Inflammatory macrophage treated with lipopolysaccharide for 1 hour (primary cell): ENCODE results near the gene SNAPC2.

Experiments used
- DNase-seq, 2 donors: peaks; one replicate each; pipeline ENCODE4 v3.0.0-alpha.2; 2020 to 2022

SNAPC2 gene

DNA sequence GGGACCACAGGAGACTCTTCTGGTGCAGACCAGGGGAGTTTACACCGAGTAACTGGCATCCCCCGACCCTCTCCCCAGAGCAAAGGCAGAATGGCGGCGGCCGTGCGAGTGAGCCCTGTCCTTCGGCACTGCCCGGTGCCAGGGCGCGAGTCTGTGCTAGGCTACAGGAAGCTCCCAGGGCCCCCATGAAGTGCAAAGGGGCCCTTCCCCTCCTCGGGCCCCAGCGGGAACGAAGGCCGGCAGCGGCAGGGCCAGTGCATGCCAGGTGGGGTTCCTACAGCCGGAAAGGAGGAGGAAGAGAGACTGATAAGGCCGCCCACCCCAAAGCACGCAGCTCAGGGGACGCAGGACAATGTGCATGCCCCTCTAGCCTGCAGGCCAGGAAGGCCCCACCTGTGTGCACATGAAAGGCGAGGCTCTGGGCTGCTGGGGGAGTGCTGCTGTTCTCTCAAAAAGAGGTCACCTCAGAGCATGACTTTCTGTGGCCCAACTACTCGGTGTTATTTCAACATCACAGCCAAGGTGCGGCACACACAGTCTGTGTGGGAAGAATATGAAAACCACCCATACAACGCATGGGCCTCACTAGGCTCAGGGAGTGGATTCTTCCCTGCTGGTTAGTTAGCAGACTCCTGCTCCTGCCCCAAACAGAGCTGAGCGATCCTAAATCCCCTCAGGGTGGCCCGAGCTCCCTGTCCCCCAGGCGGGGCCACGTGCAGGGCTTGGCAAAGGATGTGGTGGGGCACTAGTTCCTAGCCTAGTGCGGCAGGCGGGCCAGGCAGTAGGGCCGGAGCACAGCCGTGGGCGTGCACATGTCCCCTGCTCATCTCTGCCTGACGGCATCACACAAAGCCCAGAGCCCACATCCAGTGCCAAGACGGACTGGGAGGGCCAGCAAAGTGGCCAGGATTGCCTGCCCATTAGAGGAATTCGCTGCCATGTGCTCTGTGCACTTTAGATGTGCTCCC, 51.7 kb downstream of the SNAPC2 start:
- DNase-seq = no peak
